Vagina (tissue), 2 donors: ENCODE data around the gene GRIN2C. TPM values are rescaled to one million over a fixed set of nuclear protein-coding genes. Genes with fewer than 3 reads are reported as not detected.

ENCODE experiments used
- DNase-seq, 2 donors: peaks; one replicate each; pipeline ENCODE4 v3.0.0-alpha.2; 2017; ENCODE audit errors: extremely low spot score in 2 of 2
- H3K27ac ChIP-seq: fragments of 200-600 bp; sonication (generic); one replicate; pipeline ENCODE4 v1.5.1; 2019
- H3K27me3 ChIP-seq: fragments of 200-600 bp; sonication (generic); one replicate; pipeline ENCODE4 v1.5.1; 2019
- H3K36me3 ChIP-seq, 2 donors: fragments of 200-600 bp; sonication (generic); one replicate each; pipeline ENCODE4 v1.5.1; 2017 to 2019
- H3K4me1 ChIP-seq: fragments of 200-600 bp; sonication (generic); one replicate; pipeline ENCODE4 v1.5.1; 2019
- H3K4me3 ChIP-seq, 2 donors: fragments of 200-600 bp; sonication (generic); 1 replicate in 1 of 2; 2 replicates in 1 of 2; pipeline ENCODE4 v1.5.1; 2016 to 2019
- H3K9me3 ChIP-seq: fragments of 200-600 bp; sonication (generic); one replicate; pipeline ENCODE4 v1.5.1; 2019
- POLR2A ChIP-seq, 2 donors: fragments of 450-650 bp; IDR thresholded peaks; one replicate each; pipeline ENCODE4 v1.6.1; 2017; ENCODE audit warnings: antibody characterized with exemption in 2 of 2, mild to moderate bottlenecking in 2 of 2, moderate library complexity in 2 of 2
- POLR2AphosphoS5 ChIP-seq, 2 donors: sonication (generic); formaldehyde crosslinking; IDR thresholded peaks; one replicate each; pipeline ENCODE4 v1.9.0; 2017; ENCODE audit warnings: antibody characterized with exemption in 2 of 2, mild to moderate bottlenecking in 2 of 2, low read depth in 1 of 2; ENCODE audit not compliant: insufficient read depth in 1 of 2
- intact Hi-C: fragments of 100-400 bp; cut with DNase I; formaldehyde crosslinking; loops from one replicate; pipeline ENCODE4 v1.15.1; 2023
- total RNA-seq: library from RNA; depleted of rRNA; stranded (reverse); fragments of >200 nt; gene quantifications from one replicate; pipeline ENCODE4 v1.2.3, GENCODE V29; 2016
- TF ChIP-seq, protein P1 (sequence below), 3 experiments: fragments of 450-650 bp in 2 of 3; fragments of 200-600 bp in 1 of 3; sonication (generic) in 1 of 3; IDR thresholded peaks; one replicate each; pipeline ENCODE4 v1.5.1; 2017 to 2019; ENCODE audit warnings: antibody characterized with exemption in 3 of 3, mild to moderate bottlenecking in 2 of 3, moderate library complexity in 2 of 3

GRIN2C gene
- total RNA-seq, 1 donor from 2014 or later, result not detected

DNA sequence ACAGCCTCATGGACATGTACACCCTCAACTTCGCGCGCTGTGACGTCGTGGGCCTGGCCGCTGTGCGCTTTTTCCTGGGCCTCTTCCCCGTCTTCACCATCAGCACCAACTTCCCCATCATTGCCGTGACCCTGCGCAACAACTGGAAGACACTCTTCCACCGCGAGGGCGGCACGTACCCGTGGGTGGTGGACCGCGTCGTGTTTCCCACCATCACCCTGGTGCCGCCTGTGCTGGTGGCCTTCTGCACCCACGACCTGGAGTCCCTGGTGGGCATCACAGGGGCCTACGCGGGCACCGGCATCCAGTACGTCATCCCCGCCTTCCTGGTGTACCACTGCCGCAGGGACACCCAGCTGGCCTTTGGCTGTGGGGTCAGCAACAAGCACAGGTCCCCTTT is 23.5 kb downstream of the GRIN2C start:
- no peaks in the 10 kb centered on the region for H3K27me3 ChIP-seq
- peaks cover 0 to 6% of the 10 kb centered on the region in 2 donors for H3K36me3 ChIP-seq
- no peaks in the 10 kb centered on the region for H3K9me3 ChIP-seq
- H3K4me3 ChIP-seq, result no peak overlapping the region
- no peak for DNase-seq
- TF ChIP-seq, protein P1, sequence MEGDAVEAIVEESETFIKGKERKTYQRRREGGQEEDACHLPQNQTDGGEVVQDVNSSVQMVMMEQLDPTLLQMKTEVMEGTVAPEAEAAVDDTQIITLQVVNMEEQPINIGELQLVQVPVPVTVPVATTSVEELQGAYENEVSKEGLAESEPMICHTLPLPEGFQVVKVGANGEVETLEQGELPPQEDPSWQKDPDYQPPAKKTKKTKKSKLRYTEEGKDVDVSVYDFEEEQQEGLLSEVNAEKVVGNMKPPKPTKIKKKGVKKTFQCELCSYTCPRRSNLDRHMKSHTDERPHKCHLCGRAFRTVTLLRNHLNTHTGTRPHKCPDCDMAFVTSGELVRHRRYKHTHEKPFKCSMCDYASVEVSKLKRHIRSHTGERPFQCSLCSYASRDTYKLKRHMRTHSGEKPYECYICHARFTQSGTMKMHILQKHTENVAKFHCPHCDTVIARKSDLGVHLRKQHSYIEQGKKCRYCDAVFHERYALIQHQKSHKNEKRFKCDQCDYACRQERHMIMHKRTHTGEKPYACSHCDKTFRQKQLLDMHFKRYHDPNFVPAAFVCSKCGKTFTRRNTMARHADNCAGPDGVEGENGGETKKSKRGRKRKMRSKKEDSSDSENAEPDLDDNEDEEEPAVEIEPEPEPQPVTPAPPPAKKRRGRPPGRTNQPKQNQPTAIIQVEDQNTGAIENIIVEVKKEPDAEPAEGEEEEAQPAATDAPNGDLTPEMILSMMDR (IDR thresholded peaks at IDR 0.05), result no peak
- TF ChIP-seq POLR2A (IDR thresholded peaks at IDR 0.05), result no peak
- no peak for TF ChIP-seq POLR2AphosphoS5 (IDR thresholded peaks at IDR 0.05; ENCODE audit: insufficient read depth in 1 of 2, low read depth in 1 of 2)
- no peak overlapping the region for H3K27ac ChIP-seq
- H3K4me1 ChIP-seq, result peaks cover 12% of the 10 kb centered on the region
- intact Hi-C loops, result no loop called here

DNA sequence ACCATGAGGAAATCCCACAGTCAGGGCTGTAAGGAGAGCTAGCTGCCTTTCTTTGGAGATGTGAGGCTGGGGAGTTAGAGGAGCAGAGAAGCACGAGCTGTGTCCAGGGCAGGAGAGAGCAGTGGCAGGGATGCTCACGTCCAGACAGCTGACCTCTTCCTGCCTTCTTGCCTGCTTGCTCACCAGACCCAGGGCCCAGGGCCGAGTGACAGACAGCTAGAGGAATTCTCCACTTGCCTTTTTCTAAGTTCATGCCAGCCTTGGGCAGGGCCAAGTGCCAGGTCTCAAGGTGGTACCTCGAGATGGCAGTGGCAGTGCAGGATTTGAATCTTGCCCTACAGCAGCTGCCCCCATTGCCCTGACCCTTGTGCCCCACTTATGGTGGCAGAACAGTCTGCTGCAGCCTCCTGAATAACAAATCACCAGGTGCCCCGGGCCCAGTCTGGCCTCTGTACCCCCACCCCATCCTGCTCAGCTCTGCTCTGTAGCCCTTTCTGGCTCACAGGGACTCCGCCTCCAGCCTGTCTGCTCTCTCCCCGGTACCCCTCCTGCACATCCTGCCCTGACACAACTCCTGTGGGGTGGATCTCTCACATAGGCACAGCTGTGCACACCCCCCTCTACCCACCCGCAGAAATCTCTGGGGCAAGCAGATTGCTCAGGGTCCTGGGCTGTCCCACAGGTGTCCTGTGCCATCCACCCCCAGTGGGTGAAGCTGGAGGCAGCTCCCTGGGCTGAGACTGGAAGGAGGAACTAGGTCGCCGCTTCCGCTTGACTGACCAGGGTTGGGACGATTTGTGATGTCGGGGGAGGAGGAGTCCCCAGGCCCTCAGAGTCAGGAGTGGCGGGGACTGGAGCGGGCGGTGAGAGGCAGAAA is 25.9 kb downstream of the GRIN2C start:
- no peak for DNase-seq
- TF ChIP-seq POLR2AphosphoS5 (IDR thresholded peaks at IDR 0.05; ENCODE audit: insufficient read depth in 1 of 2, low read depth in 1 of 2), result no peak
- TF ChIP-seq, protein P1 (IDR thresholded peaks at IDR 0.05), result no peak
- TF ChIP-seq POLR2A (IDR thresholded peaks at IDR 0.05), result no peak

DNA sequence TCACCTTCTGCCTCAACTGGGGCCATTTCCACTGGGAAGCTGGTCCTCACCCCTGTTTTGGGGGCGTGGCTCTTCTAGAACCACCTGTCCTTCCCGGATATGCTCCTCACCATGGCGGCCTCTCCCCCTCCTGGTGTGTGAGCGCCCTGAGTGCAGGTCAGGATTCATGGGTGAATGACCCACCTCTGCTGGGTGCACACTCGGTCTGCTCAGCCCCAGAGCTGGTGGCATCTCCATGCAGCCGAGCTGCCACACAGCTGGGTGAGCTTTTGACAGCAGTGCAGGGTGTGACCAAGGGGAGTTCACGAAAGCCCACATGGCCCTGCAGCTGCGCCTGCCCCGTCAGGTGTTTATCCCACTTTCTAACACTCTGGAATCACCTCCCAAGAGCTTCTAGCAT is 27.3 kb downstream of the GRIN2C start:
- intact Hi-C loops, result no loop called here
- Histone ChIP-seq H3K27me3 (no peaks in the 10 kb centered on the region), H3K9me3 (no peaks in the 10 kb centered on the region), H3K36me3 (peaks cover 0 to 6% of the 10 kb centered on the region in 2 donors), H3K4me3 (no peak overlapping the region), H3K27ac (no peak overlapping the region), H3K4me1 (no peaks in the 10 kb centered on the region)
- no peak for TF ChIP-seq POLR2AphosphoS5 (IDR thresholded peaks at IDR 0.05; ENCODE audit: insufficient read depth in 1 of 2, low read depth in 1 of 2)
- TF ChIP-seq POLR2A (IDR thresholded peaks at IDR 0.05), result no peak
- TF ChIP-seq, protein P1 (IDR thresholded peaks at IDR 0.05), result no peak
- DNase-seq, result no peak

More for the DNA sequence above, 25.9 kb downstream of the GRIN2C start:
- Histone ChIP-seq H3K27me3 (no peaks in the 10 kb centered on the region), H3K27ac (no peak overlapping the region), H3K4me3 (no peak overlapping the region), H3K4me1 (no peaks in the 10 kb centered on the region), H3K9me3 (no peaks in the 10 kb centered on the region), H3K36me3 (peaks cover 0 to 6% of the 10 kb centered on the region in 2 donors)
- intact Hi-C loops, result no loop called here

DNA sequence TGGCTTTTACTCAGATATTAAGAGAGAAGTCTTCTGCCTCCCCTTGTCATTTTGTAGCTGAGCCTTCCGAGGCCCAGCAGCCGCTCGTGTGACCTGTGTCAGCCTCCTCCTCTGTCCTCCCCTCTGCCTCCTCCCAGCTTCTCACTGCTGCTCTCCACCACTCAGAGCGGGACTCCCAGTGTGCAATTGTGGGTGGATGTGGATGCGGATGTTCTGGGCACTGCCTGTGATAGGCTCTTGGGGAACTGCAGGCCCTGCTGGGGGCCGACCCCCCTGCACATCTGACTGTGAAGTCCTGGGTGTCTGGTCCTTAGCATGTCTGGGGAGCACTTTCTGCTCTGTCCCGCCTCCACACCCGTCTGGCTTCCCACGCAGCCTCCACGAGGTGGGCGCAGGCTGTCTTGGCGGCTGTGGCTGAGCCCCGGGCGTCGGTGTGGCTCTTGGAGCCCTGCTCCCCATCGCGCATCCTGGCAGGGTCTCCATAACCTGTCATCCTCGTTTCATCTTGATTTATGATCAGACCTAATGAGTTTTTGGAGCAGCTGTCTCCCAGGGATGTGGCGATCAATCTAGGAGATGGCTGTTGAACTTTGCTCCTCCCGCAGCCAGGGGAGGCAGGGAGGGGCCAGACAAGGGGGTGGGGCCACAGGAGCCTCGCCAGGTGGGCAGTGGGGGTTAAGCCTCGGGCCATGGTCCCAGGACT is 28.1 kb downstream of the GRIN2C start:
- no peak for DNase-seq
- no peaks in the 10 kb centered on the region for H3K27me3 ChIP-seq
- H3K36me3 ChIP-seq, result peaks cover 0 to 6% of the 10 kb centered on the region in 2 donors
- H3K9me3 ChIP-seq, result no peaks in the 10 kb centered on the region
- H3K4me3 ChIP-seq, result no peak overlapping the region
- H3K4me1 ChIP-seq, result no peaks in the 10 kb centered on the region
- H3K27ac ChIP-seq, result no peak overlapping the region
- intact Hi-C loops, result no loop called here
- TF ChIP-seq POLR2A (IDR thresholded peaks at IDR 0.05) (no peak), POLR2AphosphoS5 (IDR thresholded peaks at IDR 0.05; ENCODE audit: insufficient read depth in 1 of 2, low read depth in 1 of 2) (no peak)
- TF ChIP-seq, protein P1 (IDR thresholded peaks at IDR 0.05), result no peak
